Effector memory CD4-positive, alpha-beta T cell (primary cell): ENCODE measurements around the gene ERCC3.
"Not testable (repeated sequence)": the region's sequence is repeated elsewhere in the genome, so short reads cannot be mapped to it uniquely, and the experiment has no call there.

ENCODE experiments used
- DNase-seq, 3 donors: peaks; one replicate each; pipeline ENCODE4 v3.0.0-alpha.2; 2020
- H3K27ac ChIP-seq: 2 replicates; pipeline ENCODE4 v1.7.0; 2013; ENCODE audit warnings: mild to moderate bottlenecking, low read length, moderate library complexity; ENCODE audit not compliant: insufficient read depth, poor library complexity, severe bottlenecking
- H3K27me3 ChIP-seq: replicated peaks from 2 replicates; pipeline ENCODE4 v1.7.0; 2013; ENCODE audit warnings: mild to moderate bottlenecking, low read length; ENCODE audit not compliant: insufficient read depth, control insufficient read depth, poor library complexity, severe bottlenecking
- H3K36me3 ChIP-seq: 2 replicates; pipeline ENCODE4 v1.7.0; 2013; ENCODE audit warnings: mild to moderate bottlenecking, low read length, moderate library complexity; ENCODE audit not compliant: control insufficient read depth, insufficient read depth
- H3K4me1 ChIP-seq: 2 replicates; pipeline ENCODE4 v1.7.0; 2013; ENCODE audit warnings: low read length, mild to moderate bottlenecking; ENCODE audit not compliant: control insufficient read depth, insufficient read depth, poor library complexity, severe bottlenecking
- H3K4me3 ChIP-seq: 2 replicates; pipeline ENCODE4 v1.7.0; 2013; ENCODE audit warnings: low read length, low read depth, mild to moderate bottlenecking; ENCODE audit not compliant: insufficient read depth, poor library complexity, severe bottlenecking
- H3K9me3 ChIP-seq: 2 replicates; pipeline ENCODE4 v1.7.0; 2013; ENCODE audit warnings: mild to moderate bottlenecking, low read length, moderate library complexity; ENCODE audit not compliant: control insufficient read depth

The ERCC3 gene

GRCh38 chr2:127229555-127229954 is 64.4 kb downstream of the ERCC3 start:
- Histone ChIP-seq H3K27ac (no peak overlapping the region), H3K9me3 (no peaks in the 10 kb centered on the region), H3K27me3 (no peaks in the 10 kb centered on the region), H3K4me1 (no peaks in the 10 kb centered on the region), H3K36me3 (no peaks in the 10 kb centered on the region), H3K4me3 (no peak overlapping the region)
- no peak for DNase-seq

- no peak for DNase-seq
- Histone ChIP-seq H3K4me1 (no peaks in the 10 kb centered on the region), H3K4me3 (no peak overlapping the region), H3K27ac (no peak overlapping the region), H3K9me3 (no peaks in the 10 kb centered on the region), H3K36me3 (no peaks in the 10 kb centered on the region), H3K27me3 (peaks cover under 1% of the 10 kb centered on the region)
These were observed 65.8 kb downstream of the ERCC3 start for GRCh38 chr2:127228102-127228501.

- DNase-seq, H3K36me3 ChIP-seq, H3K27ac ChIP-seq, H3K4me3 ChIP-seq, H3K9me3 ChIP-seq, H3K27me3 ChIP-seq, H3K4me1 ChIP-seq: not testable (repeated sequence)
These were observed 66.7 kb downstream of the ERCC3 start for GRCh38 chr2:127227264-127227660.

GRCh38 chr2:127226520-127227263 is 67.3 kb downstream of the ERCC3 start:
- H3K36me3 ChIP-seq = no peaks in the 10 kb centered on the region
- H3K4me3 ChIP-seq = no peak overlapping the region
- H3K9me3 ChIP-seq = no peaks in the 10 kb centered on the region
- peaks cover 4% of the 10 kb centered on the region for H3K27me3 ChIP-seq
- H3K27ac ChIP-seq = no peak overlapping the region
- no peaks in the 10 kb centered on the region for H3K4me1 ChIP-seq
- DNase-seq = no peak

- Histone ChIP-seq H3K9me3 (no peaks in the 10 kb centered on the region), H3K36me3 (no peaks in the 10 kb centered on the region), H3K27ac (no peak overlapping the region), H3K4me1 (no peaks in the 10 kb centered on the region), H3K27me3 (peaks cover 4% of the 10 kb centered on the region), H3K4me3 (no peak overlapping the region)
- no peak for DNase-seq
These were observed 67.8 kb downstream of the ERCC3 start for GRCh38 chr2:127226132-127226519.

- peaks cover 4% of the 10 kb centered on the region for H3K4me1 ChIP-seq
- no peaks in the 10 kb centered on the region for H3K36me3 ChIP-seq
- H3K27ac ChIP-seq = no peak overlapping the region
- H3K27me3 ChIP-seq = peaks cover 12% of the 10 kb centered on the region
- no peak for DNase-seq
- H3K4me3 ChIP-seq = no peak overlapping the region
- H3K9me3 ChIP-seq = no peaks in the 10 kb centered on the region
These were observed 68.6 kb downstream of the ERCC3 start for GRCh38 chr2:127225186-127225960.

GRCh38 chr2:127224135-127224534 is 69.8 kb downstream of the ERCC3 start:
- not testable (repeated sequence) for H3K4me3 ChIP-seq, H3K27ac ChIP-seq, H3K9me3 ChIP-seq, H3K36me3 ChIP-seq, DNase-seq
- Histone ChIP-seq H3K27me3 (peaks cover 20% of the 10 kb centered on the region), H3K4me1 (peaks cover 11% of the 10 kb centered on the region)

GRCh38 chr2:127220768-127221527 is 73.0 kb downstream of the ERCC3 start:
- DNase-seq = no peak
- no peak overlapping the region for H3K4me3 ChIP-seq

GRCh38 chr2:127220102-127220767 is 73.7 kb downstream of the ERCC3 start, which contains the start of gene CYP27C1:
CYP27C1 (minus strand) TSS chr2:127220299; CDS start chr2:127220270, 29 bp downstream.
- Histone ChIP-seq H3K27ac (no peak within 1 kb of the TSS), H3K27me3 (peaks cover 42% of the 10 kb centered on the region), H3K36me3 (no peaks in the 10 kb centered on the region), H3K9me3 (no peaks in the 10 kb centered on the region), H3K4me1 (peaks cover 18% of the 10 kb centered on the region), H3K4me3 (peak within 1 kb of the TSS; percentile 35)
- no peak for DNase-seq

More at GRCh38 chr2:127220768-127221527, 73.0 kb downstream of the ERCC3 start:
- H3K27me3 ChIP-seq = peaks cover 42% of the 10 kb centered on the region
- no peaks in the 10 kb centered on the region for H3K9me3 ChIP-seq
- H3K4me1 ChIP-seq = peaks cover 18% of the 10 kb centered on the region
- no peak overlapping the region for H3K27ac ChIP-seq
- H3K36me3 ChIP-seq = no peaks in the 10 kb centered on the region
